Activated effector memory CD4-positive, alpha-beta T cell treated with anti-CD3 and anti-CD28 coated beads, Interleukin-2, amount 50 U/mL, for 16 hours (primary cell): ENCODE data around the gene KCNN3.

ENCODE experiments used
- DNase-seq: peaks from one replicate; pipeline ENCODE4 v3.0.0-alpha.2; 2020

Gene KCNN3

GRCh38 chr1:154745750-154746425, 124.2 kb downstream of the KCNN3 start:
- peak; percentile 56 for DNase-seq

DNA sequence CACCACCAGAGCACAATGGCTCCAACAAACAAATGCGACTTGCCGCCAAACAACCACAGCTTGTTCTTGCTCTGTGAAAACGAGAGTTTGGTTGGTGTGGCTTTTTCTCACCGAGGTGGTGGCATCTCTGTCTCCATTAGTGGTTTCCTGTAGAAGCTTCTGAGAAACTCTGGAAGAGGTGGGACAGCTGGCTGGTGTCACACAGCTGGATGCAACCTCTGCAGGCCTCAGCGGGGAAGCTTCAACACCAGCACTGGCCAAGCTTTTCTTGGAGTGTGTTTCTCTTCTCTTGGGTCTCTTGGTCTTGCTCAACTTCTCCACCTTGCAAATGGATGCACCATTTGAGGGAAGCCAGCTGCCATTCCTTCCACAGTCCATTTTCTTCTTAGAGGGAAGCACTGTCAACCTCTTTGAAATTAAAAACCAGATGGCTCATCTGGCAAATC, 124.8 kb downstream of the KCNN3 start:
- DNase-seq = no peak

GRCh38 chr1:154744352-154745035, 125.6 kb downstream of the KCNN3 start:
- no peak for DNase-seq

GRCh38 chr1:154743526-154744036, 126.5 kb downstream of the KCNN3 start:
- no peak for DNase-seq

- no peak for DNase-seq
Measured at GRCh38 chr1:154742606-154743005, 127.5 kb downstream of the KCNN3 start.

DNA sequence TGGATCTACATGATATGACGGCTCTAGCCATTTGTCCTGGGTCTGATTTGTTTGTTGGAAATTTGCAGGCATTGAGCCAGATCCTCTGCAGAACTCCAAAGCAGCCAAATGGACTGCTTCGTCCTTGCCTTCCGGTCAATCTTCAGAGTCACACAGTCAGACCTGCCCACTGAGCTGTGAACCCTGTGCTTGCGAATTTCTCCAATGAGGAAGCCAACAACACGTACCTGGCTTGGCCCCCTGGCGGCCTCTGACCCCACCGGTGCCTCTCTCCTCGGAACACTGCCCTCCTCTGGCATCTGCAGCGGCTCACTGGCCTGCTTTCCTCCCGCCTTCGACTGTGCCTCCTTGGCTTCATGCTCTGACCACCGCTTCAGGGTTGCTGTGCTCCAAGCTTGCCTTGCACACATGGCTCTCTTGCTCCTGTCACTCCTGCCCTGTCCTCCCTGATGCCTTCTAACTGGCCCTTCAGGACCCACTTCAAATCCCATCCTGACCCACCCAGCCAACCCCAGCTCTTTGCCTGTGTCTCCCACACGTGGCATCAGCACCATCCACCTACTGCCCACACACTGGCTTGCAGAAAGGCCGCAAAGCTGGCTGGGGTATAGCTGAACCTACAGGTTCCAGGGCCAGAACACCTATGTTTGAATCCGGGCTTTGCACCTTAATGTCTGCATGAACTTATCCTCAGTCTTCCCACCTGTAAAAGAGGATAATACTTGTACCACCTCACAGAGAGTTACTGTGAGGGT, 128.2 kb downstream of the KCNN3 start:
- no peak for DNase-seq

- DNase-seq = no peak
Measured at GRCh38 chr1:154741327-154741726, 128.8 kb downstream of the KCNN3 start.

DNA sequence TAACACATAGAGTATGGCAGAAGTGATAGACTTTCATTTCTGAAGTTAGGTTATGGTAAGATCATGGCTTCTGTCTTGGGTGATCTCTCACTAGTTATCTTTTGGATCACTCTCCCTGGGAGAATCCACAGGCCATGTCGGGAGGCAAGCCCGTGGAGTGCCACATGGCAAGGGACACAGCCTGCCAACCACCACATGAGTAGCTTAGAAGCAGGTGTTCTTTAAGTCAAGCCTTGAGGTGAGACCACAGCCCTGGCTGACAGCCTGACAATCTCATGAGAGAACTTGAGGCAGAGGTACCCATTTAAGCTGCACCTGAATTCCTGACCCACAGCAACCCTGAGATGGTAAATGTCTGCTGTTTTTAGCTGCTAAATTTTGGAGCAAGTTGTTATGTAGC, 130.4 kb downstream of the KCNN3 start:
- DNase-seq = peak; percentile 56

GRCh38 chr1:154736841-154737240, 133.2 kb downstream of the KCNN3 start:
- peak; percentile 78 for DNase-seq

GRCh38 chr1:154735804-154736168, 134.3 kb downstream of the KCNN3 start:
- no peak for DNase-seq

DNA sequence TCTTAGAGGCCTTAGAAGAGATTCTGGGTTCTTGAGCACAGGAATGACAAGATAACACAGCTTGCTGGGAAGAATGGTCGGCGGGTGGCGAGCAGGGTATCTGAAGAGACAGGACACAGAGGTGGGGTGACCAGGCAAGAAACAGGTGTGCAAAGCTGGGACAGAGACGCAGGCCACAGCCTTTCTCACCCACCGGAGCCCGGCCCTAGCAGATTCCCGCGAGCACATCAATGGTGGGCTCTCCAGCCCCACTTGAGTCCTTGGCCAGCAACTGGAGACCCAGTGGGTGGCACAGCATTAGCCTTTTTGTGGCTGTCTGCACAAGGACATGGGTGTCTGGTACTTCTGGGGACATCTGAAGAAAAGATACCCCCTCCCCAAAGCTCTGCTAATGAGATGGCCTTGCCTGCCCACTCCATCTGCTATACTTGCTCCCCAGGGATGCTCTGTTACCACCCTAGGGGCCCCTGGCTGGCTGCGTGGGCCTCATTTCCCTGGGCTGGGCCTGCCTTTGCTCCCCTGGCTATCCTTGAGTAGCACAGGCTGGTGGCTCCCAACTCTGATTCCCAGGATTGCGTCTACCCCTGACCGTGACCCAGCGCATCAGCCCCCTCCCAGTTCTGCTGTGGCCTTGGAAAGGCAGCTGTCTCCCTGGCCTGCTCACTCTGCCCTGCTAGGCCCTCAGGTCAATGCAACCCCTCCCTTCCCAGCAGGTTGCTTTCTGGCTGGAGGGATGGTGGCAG, 134.8 kb downstream of the KCNN3 start:
- DNase-seq = no peak

GRCh38 chr1:154733621-154734020, 136.5 kb downstream of the KCNN3 start:
- peak; percentile 27 for DNase-seq

DNA sequence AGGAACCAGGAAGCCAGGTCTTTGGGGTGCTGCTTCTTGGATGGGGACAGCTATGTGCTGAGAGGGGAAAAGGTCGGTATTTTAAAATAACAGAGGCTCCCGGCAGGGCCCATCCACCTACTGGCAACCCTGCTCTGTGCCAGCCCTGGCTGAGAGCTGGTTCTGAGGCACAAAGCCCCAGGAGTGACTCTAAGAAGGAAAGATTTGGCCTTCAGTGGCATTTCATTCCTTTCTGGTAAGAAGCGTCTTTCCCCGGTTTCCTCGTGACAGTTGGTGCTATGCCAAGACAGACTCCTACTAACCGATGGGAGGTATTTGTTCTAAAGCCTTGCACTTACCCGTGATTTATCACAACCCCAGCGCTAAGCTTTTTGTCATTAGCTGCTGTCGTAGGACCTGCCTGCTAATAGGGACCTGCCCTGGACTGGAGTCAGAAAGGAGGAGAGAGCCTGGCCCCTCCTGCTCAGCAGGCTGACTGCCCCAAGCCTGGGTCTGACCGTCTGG, 139.0 kb downstream of the KCNN3 start:
- no peak for DNase-seq

DNA sequence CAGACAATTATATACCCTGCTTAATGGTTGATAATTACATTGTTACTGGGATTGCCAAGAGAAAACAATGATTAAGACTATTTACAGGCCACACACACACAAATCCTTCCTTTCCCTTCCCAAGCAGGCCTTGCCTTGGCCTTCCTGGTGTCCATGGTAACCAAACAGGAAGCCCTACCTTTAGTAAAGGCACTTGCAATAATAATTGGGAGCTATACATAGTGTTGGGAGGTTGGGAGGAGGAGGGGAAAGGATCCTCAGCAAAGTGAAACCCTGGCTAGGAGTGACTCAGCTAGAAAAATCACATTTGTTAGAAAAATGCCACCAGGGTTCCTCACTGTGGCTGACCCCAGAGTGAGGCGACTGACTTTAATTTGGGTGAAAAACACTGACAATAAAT, 139.8 kb downstream of the KCNN3 start:
- DNase-seq = no peak

DNA sequence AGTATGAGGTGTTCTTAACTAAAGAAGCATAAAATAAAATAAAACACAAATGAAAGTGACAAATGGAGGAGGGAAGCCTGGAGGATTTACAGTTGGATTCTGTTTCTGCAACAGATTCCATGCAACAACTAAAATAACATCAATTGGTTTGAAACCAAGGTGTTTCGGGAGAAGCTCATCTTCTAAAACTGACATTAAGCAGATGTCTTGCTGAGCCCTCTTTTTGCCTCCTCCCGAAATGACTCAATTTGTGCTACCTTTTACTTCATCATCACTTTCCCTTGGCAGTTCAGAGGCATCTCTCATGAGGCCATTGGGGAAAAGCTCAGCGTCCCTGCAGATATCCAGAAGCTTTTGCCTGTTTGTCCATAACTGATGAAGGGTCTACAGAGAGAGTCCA, 140.5 kb downstream of the KCNN3 start:
- no peak for DNase-seq

DNA sequence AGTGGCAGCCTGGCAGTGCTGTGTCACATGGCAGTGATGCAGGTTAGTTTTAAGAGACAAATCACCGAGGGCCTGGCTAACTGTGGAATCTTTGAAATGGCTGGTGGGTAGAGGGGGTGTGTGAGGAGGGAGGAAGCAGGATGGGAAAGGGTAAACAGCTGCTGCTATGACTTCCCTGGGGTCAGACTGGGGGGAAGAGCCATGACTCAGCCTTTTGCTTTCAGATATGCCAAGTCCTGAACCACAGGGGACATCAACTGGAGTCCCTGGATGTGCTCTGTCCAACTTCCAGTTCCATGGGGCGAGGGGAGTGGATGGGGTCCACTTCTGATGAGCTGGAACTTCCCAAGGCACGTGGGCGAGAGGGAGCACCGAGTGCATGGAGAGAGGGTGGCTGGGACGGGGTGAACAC, 141.0 kb downstream of the KCNN3 start:
- no peak for DNase-seq

DNA sequence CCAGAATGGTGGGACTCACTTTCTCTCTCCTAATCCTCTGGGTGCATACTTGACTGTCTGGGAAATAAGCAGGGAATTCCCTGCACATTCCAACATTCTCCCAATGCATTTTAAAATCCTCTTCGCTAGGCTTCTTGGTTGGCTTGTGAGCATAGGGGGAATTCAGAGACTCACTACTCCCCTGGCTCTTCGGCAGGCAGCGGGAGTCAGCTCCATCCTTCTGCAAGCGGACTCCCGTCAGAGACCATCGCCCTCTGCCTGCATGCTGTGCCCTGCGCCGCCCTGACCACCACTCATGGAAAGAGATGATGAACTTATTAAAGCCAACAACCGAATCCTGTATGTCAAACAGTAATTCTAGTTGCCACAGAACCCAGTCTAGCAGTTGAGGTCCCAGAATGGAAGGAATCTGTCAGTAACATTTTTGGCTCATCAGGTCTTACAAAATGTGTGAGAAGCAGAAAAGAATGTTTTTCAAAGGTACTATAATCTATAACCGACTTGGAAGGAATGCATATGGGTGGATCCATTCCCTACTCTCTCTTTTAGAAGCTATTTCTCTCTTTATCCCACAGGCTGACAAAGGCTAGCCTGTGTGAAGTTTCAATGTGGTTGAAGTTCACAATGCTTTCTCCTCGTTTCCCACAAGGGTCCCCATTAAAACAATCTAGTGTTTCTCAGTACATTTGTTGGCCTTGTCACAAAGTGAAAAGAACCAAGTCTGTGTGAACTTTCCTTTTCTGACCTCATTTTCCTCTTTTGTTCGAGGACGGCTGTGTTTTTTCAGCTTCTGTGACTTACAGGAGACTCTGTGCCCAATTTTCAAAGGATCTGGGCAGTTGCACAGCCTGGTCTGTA, 143.0 kb downstream of the KCNN3 start:
- DNase-seq = no peak

- DNase-seq = no peak
Measured at GRCh38 chr1:154726443-154726842, 143.6 kb downstream of the KCNN3 start.

DNA sequence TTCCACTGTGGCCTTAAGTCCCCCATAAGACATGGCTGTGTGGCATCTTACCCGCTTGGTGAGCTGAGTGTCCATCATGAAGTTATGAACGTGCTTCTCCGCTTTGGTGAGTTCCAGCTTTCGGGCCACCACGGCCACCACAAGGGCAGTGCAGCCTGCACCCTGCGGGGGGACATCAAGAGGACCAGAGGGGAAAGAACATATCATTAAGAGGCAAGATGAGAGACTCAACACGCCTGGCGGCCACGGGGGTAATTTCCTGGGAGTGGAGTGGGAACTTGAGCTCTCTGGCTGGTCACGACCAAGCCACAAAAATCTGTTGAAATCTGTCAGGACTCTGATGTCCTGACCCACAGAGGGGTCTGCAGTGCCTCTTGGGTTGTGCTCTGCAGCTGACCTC, 144.2 kb downstream of the KCNN3 start:
- DNase-seq = no peak

DNA sequence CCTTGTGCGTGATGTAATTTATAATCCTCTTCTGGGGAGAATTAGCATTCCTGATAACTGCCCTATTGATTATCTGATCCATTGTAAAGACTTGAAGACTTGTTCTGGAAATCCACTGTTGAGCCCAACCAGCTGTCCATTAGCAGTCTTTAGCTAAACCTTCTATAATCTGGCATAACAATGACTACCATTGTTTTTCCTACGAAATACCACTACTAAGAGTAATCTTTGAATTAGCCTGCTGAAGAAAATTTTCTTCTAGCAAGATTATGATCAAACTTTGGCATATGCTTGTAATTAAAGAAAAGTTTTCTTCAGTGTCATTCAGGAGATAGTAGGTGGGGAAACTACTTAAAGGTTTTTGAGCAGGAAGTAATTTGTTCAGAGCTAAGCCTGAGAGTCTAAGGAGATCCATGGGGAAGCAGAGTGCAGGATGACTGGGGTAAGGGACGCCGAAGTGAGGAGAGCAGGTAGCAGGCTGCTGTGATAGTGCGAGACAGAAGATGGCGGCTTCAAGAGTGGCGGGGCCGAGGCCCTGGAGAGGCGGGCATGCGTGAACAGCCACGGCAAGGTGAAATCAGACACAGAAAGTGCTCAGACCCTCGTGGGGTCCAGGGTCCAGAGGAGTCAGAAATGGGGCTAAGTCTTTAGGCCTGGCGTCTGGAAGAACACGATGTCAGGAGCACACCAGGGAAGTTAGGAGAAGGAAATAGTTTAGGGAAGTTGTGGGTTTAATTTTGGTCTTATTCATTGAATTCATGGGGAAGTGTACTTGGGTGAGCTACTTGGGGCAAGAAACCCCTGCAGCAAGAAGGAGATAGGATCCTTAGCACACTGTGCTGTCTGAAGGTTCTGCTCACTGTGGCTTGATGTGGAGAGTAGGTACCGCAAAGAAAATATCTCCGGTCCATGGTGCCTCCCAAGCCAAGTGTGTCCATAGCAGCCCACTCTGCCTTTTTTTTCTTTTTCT, 149.5 kb downstream of the KCNN3 start:
- DNase-seq = no peak
